Testis (tissue), 2 donors: ENCODE data around the gene TEX12.
"Not testable (repeated sequence)": the region's sequence is repeated elsewhere in the genome, so short reads cannot be mapped to it uniquely, and the experiment has no call there.

ENCODE experiments used
- POLR2A ChIP-seq: fragments of 450-650 bp; IDR thresholded peaks from one replicate; pipeline ENCODE4 v1.6.1; 2017; ENCODE audit warnings: antibody characterized with exemption, mild to moderate bottlenecking, moderate library complexity
- TF ChIP-seq, protein P1 (sequence below), 3 experiments: fragments of 450-650 bp in 2 of 3; fragments of 200-600 bp in 1 of 3; sonication (generic) in 1 of 3; IDR thresholded peaks; one replicate each; pipeline ENCODE4 v1.5.1; 2016 to 2019; ENCODE audit warnings: antibody characterized with exemption in 3 of 3, mild to moderate bottlenecking in 2 of 3, moderate library complexity in 1 of 3

DNA sequence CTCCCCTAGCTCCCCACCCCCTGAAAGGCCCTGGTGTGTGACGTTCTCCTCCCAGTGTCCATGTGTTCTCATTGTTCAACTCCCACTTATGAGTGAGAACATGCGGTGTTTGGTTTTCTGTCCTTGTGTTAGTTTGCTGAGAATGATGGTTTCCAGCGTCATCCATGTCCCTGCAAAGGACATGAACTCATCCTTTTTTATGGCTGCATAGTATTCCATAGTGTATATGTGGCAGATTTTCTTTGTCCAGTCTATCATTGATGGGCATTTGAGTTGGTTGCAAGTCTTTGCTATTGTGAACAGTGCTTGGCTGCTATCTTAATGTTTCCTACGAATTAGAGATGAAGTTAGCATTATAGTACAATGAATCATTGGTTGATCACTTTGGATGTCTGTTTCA, 31.9 kb downstream of the TEX12 start:
- TF ChIP-seq, protein P1, sequence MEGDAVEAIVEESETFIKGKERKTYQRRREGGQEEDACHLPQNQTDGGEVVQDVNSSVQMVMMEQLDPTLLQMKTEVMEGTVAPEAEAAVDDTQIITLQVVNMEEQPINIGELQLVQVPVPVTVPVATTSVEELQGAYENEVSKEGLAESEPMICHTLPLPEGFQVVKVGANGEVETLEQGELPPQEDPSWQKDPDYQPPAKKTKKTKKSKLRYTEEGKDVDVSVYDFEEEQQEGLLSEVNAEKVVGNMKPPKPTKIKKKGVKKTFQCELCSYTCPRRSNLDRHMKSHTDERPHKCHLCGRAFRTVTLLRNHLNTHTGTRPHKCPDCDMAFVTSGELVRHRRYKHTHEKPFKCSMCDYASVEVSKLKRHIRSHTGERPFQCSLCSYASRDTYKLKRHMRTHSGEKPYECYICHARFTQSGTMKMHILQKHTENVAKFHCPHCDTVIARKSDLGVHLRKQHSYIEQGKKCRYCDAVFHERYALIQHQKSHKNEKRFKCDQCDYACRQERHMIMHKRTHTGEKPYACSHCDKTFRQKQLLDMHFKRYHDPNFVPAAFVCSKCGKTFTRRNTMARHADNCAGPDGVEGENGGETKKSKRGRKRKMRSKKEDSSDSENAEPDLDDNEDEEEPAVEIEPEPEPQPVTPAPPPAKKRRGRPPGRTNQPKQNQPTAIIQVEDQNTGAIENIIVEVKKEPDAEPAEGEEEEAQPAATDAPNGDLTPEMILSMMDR (IDR thresholded peaks at IDR 0.05): not testable (repeated sequence)
- not testable (repeated sequence) for TF ChIP-seq POLR2A
